ENCODE results near the gene DDX39A.
"Not testable (repeated sequence)": the region's sequence is repeated elsewhere in the genome, so short reads cannot be mapped to it uniquely, and the experiment has no call there.

DDX39A gene

DNA sequence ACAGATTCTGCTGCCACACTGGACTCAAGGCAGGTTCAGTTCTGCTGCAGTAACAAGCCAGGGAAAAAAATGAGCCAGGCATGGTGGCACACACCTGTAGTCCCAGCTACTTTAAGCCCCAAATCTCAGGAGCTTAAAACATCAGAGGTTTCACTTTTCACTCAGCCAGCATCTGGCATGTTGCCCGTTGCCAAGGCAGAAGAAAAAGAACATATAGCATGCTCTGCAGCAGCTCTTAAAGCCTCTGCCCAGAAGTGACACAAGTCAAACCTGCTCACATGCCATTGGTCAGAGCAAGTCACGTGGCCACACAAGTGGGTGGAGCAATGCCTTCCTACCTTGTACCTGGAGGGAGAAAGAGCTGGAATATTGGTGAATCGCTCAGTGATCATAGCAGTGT, 52.6 kb downstream of the DDX39A start:
- DNase-seq (ENCODE audit: low spot score) (no peak), FAIRE-seq (no peak)

GRCh38 chr19:14364098-14364443, 55.1 kb downstream of the DDX39A start:
- DNase-seq (ENCODE audit: low spot score); FAIRE-seq: not testable (repeated sequence)

- FAIRE-seq (no peak), DNase-seq (ENCODE audit: low spot score) (peak; percentile 74)
Measured at GRCh38 chr19:14363183-14364097, 55.7 kb downstream of the DDX39A start.

- no peak for DNase-seq (ENCODE audit: low spot score)
- no peak for FAIRE-seq
Measured at GRCh38 chr19:14361824-14362223, 57.3 kb downstream of the DDX39A start.
